Iris pigment epithelial cell (primary cell): ENCODE measurements around the gene ARL4C.

Experiments
- DNase-seq: peaks from one replicate; pipeline ENCODE4 v3.0.0-alpha.2; 2011; ENCODE audit warnings: low read depth

Gene ARL4C, protein sequence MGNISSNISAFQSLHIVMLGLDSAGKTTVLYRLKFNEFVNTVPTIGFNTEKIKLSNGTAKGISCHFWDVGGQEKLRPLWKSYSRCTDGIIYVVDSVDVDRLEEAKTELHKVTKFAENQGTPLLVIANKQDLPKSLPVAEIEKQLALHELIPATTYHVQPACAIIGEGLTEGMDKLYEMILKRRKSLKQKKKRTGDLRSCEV

DNA sequence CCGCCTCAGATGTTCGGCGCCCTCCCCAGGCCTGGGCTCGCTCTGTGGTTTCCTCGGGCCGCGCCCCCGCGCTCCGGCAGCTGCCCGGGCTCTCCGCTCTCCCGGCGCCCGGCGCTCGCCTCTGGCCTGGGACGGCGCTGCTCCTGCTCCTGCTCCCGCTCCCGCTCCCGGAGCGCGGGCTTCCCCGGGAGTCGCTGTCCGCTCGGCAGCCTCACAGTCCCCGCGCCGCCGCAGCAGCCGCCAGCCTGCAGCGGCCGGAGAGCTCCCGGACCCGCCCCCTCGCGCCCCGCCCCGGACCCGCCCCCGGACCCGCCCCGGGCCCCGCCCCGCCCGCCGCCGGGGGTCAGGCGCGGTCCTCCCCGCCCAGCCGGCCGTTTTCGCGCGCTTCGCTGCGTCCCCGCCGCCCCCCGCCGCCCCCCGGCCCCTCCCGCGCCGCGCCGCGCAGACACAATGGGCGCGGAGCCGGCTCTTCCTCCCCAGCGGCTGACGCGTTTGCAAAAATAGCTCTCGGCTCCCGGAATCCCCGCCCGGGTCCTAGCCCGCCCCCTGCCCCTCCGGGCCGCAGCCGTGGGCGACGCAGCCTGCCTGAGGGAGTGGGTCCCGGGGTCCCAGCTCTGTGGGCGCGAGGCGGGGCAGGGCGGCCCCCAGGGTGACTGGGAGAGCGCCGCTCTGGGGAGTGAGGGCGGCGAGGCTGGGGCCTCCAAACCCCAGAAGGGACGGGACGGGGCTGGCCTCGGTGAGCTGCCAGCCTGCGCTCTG lies at the start of gene ARL4C:
Gene ARL4C (minus strand): TSS at position 247 of the 759 bp plus-strand sequence. CDS start 495 bp downstream, outside the sequence.
- peak; percentile 64 for DNase-seq

DNA sequence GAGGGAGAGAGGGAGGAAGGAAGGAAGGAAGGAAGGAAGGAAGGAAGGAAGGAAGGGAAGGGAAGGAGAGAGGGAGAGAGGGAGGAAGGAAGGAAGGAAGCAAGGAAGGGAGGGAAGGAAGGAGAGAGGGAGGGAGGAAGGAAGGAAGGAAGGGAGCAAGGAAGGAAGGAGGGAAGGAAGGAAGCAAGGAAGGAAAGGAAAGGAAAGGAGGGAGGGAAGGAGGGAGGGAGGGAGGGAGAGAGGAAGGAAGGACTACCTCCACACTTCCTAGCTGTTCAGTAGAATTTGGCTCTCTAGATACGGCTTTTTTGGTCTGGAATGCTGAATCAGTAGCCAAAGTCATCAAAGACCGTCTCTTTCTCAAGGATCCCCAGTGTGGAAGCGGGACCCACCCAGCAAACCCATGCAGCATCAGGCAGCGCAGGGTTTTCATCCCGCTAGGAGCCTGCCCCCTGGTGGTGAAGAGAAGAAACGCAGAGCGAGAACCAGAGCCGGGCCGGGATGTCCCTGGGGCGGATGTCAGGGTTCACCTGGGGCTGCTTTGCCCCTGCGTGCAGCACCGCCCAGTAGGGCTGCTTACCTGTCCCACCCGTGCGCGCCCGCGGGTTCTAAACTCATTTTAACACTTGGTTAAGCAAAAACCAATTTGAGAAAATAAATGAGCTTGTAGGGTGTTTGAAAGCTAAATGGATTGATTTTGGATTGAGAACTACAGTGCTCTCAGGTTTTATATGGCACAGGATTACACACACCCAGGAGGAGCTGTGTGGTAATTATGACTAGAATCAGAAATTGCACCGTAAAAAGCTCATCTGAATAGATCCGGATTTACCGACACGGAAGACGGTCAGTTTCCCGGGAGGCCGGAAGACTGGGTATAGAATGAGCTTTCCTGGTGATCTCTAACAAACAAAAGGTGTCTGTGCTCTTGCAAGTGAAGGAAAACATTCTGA lies 48.1 kb upstream of the ARL4C start:
- DNase-seq = peak; percentile 47

DNA sequence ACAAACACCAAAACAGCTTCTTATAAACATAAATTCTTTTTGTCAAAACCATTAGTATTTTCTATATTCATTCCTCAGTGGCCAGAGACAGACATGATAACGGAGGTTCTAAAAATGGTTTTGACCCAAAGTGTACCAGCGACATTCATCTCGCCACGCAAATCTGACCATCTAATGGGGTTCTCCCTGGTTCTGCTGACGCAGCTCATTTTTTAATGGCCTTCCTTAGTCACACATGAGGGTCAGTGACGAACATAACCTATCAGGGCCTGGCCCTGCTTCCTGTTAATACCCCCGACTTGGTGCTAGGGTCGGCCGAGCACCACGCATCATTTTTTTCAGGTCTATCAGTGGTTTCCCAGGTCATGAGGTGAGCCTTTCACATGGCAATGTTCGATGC lies 45.9 kb upstream of the ARL4C start:
- no peak for DNase-seq

DNA sequence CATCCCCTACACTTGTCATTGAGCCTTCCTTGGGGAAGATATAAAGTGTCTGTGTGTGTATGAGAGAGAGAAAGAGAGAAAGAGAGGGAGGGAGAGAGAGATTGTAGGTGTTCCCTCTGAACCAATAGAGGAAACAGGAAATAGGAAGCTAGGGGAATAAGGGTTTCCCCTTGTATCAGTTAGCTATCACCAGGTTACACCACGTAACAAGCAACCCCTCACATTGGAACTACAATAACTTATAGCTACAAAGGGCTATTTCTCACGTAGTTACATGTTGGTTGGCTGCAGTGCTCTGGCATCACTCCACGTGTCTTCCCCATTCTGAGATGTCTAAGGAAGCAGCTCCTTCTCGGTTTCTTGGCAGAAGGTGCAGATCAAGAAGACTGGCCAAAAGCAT lies 41.0 kb upstream of the ARL4C start:
- no peak for DNase-seq

DNA sequence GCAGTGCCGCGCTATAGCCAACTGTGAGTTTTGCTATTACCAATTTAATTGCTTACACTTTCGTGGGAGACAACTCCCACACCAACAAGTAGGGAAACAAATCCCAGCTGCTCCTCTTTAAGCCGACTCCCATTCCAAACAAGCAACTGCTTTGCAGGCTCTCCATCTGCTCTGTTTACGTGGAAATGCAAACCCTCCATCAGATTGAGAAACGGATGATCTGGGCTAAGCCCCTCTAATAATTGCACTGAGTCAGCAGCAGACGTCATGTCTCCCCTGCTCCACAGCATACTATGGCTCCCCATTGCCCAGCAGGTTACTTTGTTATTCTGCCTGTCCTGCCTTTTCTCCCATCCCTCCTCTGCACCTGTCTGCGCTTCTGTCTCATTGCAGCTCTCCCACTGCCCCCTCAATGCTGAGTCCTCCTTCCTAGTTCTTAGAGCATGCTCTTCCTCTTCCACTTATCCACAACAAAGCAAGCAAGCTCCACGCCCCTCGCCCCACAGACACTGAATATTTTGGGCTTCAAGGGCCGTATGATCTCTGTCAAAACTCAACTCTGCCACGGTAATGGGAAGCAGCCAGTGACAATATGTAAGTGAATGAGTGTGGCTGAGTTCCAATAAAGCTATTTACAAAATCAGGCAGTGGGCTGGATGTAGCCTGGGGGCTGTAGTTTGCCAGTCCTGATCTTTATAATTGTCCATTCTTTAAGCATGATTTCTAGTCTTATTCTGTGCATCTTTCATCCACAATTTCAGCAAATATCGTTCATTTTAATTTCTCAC lies 39.5 kb upstream of the ARL4C start:
- DNase-seq = no peak

DNA sequence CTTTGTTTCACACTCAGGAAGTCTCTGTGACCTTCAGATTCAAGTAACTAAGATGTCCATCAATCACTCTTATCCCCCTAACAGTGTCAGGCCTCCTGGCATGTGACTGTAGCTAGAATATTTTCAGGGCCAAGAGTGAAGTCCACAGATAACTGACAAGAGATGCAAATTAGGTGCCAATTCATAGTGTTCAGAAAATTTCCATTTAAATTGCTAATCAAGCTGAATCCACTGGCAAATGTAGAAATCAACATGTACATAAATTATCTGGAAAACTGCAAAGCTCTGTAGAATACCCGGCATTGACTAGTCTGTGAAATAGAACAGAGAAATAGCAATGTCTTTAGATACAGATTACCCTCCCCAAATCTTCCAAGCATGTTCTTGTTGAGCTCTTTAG lies 38.6 kb upstream of the ARL4C start:
- no peak for DNase-seq

DNA sequence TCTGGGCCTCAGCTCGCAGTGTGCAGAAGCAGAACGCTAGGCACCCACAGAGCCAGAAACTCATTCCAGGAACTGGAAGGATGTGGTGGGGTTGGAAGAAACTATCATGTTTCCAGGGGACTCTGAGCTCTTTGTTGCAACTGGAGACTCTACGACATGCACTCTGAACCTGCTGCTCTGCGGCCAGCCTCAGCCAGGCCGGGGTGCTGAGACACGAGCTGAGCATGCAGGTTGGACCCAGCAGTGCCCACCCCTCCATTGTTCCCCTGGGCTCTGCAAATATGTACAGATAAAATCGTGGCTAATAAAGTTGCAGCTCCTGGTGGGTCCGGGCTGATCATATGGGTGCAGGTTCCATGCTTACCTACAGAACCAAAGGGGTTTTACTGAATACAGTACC lies 37.6 kb upstream of the ARL4C start:
- no peak for DNase-seq

DNA sequence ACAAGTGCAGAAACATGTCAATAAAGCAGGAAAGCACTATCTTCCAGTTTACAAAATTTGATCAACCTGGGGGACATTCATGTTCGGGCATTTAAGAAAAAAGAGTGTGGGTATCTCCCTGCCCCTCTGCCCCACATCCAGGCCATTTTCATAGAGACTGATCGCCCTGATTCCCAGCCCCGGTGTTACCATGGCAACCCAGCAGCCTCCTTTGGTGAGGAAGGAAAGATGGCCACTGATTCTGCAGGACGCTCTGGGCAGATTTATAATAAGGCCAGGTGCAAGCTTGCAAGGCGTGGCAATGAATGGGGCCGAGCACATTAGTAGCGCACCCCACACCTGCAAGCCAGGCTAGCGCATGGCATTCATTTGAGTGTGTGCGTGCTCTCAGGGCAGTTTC lies 36.7 kb upstream of the ARL4C start:
- no peak for DNase-seq

DNA sequence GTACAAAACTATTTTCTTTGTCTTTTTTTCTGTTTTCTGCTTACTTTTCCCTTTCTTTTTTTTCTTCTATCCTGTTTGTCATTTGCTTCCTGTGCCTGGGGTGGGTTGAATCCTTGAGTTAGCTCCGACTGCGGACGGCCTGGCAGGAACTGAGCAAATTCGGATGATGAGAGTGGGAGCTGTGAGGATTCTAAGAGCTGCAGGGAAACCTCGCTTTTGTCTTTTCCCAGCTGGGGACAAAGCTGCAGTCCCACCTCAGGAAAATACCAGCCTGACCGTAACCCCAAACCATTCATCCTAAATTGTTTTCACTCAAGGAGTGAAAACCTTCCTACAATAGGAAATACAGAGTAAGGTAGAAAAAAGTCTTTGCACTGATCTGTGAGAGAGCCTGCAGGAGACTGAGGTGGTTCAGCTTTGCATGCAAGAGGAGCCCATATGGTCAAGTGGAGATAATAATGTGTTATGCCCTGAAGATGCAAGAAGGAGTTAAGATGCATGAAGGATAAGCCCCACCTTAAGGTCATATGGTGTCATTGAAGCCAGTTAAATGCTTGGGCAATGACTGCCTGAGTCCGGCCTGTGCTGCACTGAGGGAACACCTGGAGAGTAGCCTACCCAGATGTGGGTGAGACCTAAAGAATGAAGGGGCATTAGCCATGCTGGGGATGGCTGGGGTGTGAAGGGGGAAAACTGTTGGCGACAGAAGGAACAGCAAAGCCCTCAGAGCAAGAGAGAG lies 31.7 kb upstream of the ARL4C start:
- no peak for DNase-seq

DNA sequence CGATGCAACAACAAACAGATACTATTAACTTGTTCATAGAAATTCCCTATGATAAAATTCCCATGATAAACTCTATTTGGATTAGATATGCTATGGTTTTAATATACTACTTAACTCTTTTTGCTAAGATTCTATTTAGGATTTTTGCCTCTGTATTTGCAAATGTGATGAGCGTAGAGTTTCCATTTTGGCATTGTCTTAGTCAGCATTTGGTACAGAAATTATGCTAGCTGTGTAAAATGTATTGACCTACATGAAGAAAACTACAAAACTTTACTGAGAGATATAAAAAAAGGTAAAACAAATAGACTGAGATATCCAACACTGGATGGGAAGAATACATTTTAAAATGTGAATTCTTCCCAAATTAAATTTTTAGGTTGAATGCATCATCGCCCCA lies 29.8 kb upstream of the ARL4C start:
- no peak for DNase-seq

DNA sequence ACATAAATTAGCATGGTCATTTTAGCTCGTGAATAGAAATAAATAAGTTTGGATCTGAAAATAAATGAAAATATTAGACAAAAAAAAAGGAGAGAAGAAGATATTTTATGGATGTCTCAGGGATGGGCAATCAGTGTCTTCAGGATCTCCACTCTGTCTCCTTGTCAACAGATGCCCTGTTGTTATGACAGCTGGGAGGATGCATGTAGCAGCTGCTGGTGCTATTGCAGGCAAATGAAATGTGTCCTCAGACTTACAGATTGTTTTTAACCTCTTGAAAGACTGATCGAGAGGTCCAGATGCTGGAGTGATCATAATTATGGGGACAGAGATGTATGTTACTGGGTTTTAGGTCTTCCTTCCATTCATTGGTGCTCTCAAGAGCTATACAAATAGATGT lies 24.7 kb upstream of the ARL4C start:
- no peak for DNase-seq

DNA sequence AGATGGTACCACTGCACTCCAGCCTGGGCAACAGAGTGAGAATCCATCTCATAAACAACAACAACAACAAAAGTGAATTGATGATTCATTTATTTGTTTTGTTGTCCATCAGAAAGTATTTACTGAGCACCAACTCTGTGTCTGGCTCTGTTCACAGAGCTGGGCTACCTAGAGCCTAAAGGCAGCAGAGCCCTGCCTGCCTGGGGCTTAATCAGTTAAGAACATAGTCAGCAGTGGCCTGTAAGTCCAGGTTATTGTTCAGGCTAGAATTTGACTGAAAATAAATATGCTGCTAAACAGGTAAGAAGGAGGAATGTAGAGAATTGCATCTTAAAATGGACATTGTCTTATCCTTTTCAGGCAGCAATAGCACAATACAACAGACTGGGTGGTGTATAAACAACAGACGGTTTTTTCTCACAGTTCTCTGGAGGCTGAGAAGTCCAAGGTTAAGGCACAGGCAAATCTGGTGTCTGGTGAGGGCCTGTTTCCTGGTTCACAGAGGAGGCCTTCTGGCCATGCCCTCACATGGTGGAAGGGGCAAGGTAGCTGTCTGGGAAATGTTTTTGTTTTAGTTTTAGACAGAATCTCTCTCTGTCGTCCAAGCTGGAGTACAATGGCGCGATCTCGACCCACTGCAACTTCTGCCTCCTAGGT lies 22.2 kb upstream of the ARL4C start:
- no peak for DNase-seq

DNA sequence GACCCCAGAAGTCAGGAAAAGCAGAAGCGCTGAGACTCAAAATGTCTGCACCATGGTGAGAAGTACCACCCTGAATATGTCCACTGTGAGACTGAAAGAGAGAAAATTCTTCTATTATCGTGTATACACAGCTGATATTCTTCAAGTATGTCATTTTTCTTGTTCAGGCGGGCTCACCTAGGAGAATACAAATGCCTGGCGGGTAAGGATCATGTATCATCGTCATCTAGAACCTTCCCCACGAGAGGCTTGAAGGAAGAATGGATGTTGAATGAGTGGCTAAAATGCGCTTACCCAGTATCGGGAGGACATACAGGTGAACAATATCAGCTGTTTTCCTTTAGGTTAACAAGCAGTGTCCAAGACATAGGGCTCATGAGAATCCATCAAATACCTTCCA lies 21.1 kb upstream of the ARL4C start:
- no peak for DNase-seq

DNA sequence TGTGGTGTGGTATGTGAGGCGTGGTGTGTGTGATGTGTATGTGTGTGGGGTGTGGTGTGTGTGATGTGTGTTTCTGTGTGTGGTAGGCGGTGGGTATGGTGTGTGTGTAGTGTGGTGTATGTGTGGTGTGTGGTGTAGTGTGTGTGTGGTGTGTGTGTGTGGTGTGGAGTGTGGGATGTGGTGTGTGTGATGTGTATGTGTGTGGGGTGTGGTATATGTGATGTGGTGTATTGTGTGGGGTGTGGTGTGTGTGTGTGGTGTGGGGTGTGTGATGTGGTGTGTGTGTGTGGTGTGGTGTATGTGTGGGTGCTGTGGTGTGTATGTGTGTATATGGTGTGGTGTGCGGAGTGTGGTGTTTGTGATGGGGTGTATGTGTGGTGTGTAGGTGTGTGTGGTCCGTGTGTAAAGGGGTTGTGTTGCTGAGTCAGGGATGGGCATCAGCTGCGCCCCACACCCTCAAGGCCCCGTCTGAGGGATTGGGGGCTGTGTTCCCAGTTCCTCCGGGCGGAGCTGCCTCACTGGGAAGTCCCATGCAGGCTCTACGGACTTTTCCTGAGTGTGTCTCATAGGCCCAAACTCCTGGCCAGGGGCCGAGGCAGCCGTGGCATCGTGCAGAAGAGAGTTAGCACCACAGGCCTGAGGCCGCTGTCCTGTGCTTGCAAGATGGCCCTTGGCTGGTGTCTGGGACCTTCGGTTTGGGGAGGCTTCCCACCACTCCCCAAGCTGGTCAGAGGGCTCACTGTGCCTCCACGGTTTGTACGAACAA lies 18.2 kb upstream of the ARL4C start:
- no peak for DNase-seq

DNA sequence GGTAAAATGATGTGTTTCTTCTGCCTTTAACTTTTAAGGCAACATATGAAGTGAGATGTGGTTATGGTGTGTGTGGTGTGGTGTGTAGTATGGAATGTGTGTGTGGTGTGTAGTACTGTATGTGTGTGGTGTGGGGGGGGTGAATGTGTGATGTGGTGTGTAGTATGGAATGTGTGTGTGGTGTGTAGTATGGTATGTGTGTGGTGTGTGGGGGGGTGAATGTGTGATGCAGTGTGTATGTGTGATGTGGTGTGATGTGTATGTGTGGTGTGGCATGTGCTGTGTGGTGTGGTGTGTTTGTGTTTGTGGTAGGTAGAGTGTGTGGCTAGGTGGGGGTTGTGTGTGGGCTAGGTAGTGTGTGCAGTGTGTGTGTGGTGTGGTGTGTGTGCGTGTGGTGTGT lies 17.2 kb upstream of the ARL4C start:
- no peak for DNase-seq

DNA sequence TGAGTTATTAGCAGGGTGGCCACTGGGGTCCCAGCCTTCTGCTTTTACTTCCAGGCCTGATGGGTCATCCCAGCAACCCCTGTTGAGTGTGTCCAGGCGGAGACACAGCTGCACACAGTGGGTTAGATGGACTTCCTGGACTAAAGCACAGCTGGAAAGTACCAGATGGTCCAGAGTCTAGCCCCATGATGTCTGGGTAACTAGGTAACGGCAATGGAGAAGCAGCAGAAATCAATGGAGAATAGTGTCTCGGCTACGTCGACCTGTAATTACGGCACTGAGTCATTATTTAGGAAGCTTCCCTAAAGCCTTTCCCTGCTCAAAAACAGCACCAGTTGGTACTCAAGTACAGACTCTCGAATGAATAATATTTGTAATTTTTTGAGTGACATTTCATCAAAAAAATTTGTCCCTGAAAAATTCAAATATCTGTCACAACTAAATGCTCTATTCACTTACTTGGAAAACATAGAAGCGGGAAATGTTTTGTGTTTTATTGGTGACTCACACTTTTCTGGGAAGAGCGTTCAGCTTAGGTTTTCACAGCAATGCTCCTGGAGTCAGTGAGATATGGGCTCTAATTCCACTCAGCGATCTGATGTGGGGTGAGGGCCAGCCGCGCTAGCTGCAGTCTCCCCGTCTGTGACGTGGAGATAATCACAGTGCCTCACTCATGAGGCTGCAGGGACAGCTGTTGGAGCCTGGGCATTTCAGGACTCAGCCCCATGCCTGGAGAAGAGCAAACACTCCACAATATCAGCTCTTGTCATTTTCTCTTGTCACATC lies 16.2 kb upstream of the ARL4C start:
- DNase-seq = peak; percentile 12

DNA sequence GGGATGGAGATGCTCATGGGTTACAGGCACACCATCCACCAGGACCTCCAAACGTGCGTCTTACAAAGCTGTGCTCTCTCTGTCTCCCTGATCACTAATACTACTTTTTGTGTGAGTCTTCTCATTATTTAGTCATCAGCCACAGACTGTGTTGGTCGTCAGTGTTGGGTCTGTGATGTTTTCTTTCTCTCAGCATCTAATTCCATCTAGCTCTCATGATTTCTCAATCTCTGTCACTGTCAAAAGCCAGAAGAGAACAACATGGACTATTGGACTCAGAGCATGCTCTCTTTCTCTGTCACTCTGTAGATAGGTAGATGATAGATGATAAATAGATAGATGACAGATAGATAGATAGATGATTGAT lies 6.0 kb upstream of the ARL4C start:
- DNase-seq = peak; percentile 47

DNA sequence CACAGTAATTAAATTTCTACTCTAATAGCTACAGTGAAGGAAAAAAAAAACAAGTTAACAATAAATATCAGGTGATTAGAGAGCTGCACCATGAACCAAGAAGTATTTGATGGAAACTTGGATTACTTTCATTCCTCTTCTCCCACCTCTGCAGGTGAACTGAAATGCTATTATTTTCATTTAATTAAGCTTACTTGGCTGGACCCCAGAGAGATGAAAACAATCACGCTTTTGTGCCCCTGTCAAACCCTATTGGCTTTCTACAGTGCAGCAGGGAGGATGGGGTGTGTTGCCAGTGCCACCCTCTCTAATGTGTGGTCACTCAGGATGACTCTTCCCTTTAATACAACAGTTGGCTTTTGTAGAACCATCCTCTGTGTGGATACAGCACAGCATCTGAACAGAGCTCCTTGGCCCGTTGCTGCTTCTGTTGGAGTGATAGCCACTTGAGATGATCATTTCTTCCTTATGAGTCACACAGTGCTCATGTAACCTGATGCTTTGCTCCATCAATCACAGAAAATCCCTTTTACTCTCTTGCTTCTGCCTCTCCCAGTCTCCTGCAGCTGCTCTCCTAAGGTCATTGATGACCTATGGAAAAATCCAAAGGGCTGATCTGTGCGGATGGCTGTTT lies 5.5 kb upstream of the ARL4C start:
- peak; percentile 81 for DNase-seq
